Loucy (cell line): ENCODE results near the gene AJAP1.

Source experiments
- H2AFZ ChIP-seq: fragments of 200-600 bp; sonication (generic); 2 replicates; pipeline ENCODE4 v1.6.0; 2016; ENCODE audit warnings: antibody characterized with exemption, mild to moderate bottlenecking, low read length, moderate library complexity
- H3F3A ChIP-seq: fragments of 200-600 bp; 2 replicates; pipeline ENCODE4 v1.6.0; 2016; ENCODE audit warnings: antibody characterized with exemption, low read depth, mild to moderate bottlenecking
- H3K27me3 ChIP-seq: fragments of 200-600 bp; sonication (generic); 2 replicates; pipeline ENCODE4 v1.6.1; 2014; ENCODE audit warnings: low read length, mild to moderate bottlenecking; ENCODE audit not compliant: insufficient read depth, poor library complexity, severe bottlenecking
- H3K36me3 ChIP-seq: fragments of 200-600 bp; sonication (generic); 2 replicates; pipeline ENCODE4 v1.6.1; 2016; ENCODE audit warnings: low read length; ENCODE audit not compliant: insufficient read depth
- H3K4me1 ChIP-seq: fragments of 200-600 bp; sonication (generic); 2 replicates; pipeline ENCODE4 v1.5.1; 2014; ENCODE audit warnings: low read length, mild to moderate bottlenecking; ENCODE audit not compliant: insufficient read depth, poor library complexity, severe bottlenecking
- H3K4me2 ChIP-seq: fragments of 200-600 bp; sonication (generic); 2 replicates; pipeline ENCODE4 v1.6.0; 2014; ENCODE audit warnings: antibody characterized with exemption, low read length, low read depth, mild to moderate bottlenecking; ENCODE audit not compliant: poor library complexity, severe bottlenecking
- H3K4me3 ChIP-seq: fragments of 200-600 bp; sonication (generic); 2 replicates; pipeline ENCODE4 v1.5.1; 2014; ENCODE audit warnings: low read length, mild to moderate bottlenecking, mixed read lengths; ENCODE audit not compliant: poor library complexity, severe bottlenecking
- H3K79me2 ChIP-seq: fragments of 200-600 bp; sonication (generic); 2 replicates; pipeline ENCODE4 v1.6.1; 2014; ENCODE audit warnings: low read length; ENCODE audit not compliant: insufficient read depth
- H3K9ac ChIP-seq: fragments of 200-600 bp; sonication (generic); 2 replicates; pipeline ENCODE4 v1.6.0; 2014; ENCODE audit warnings: mild to moderate bottlenecking, low read depth, low read length, moderate library complexity; ENCODE audit not compliant: poor library complexity, severe bottlenecking
- H3K9me2 ChIP-seq: fragments of 200-600 bp; sonication (generic); replicated peaks from 2 replicates; pipeline ENCODE4 v1.6.1; 2016; ENCODE audit warnings: low read depth, low read length, mixed read lengths
- H3K9me3 ChIP-seq: fragments of 200-600 bp; sonication (generic); 2 replicates; pipeline ENCODE4 v1.6.1; 2014; ENCODE audit warnings: mild to moderate bottlenecking, antibody characterized with exemption, low read length, low read depth; ENCODE audit not compliant: insufficient read depth
- H4K20me1 ChIP-seq: fragments of 200-600 bp; sonication (generic); 2 replicates; pipeline ENCODE4 v1.6.0; 2014; ENCODE audit warnings: antibody characterized with exemption, low read length, mild to moderate bottlenecking; ENCODE audit not compliant: insufficient read depth, poor library complexity, severe bottlenecking
- CTCF ChIP-seq: fragments of 200-600 bp; sonication (generic); conservative IDR thresholded peaks from 2 replicates; pipeline ENCODE4 v1.5.1; 2014; ENCODE audit warnings: mild to moderate bottlenecking, antibody characterized with exemption, low read length
- EZH2phosphoT487 ChIP-seq: fragments of 200-600 bp; IDR thresholded peaks from 2 replicates; pipeline ENCODE4 v1.6.1; 2018; ENCODE audit warnings: antibody characterized with exemption, mild to moderate bottlenecking, moderate library complexity, borderline replicate concordance

The AJAP1 gene

GRCh38 chr1:4730078-4730477 lies 75.7 kb downstream of the AJAP1 start:
- no peaks in the 10 kb centered on the region for H3K36me3 ChIP-seq
- H3K9me2 ChIP-seq: no peaks in the 10 kb centered on the region
- no peak overlapping the region for H2AFZ ChIP-seq
- H3K4me3 ChIP-seq: no peak overlapping the region
- H3K4me1 ChIP-seq: no peaks in the 10 kb centered on the region
- H3K9me3 ChIP-seq: peaks cover 21% of the 10 kb centered on the region; the same call in 1 of the 2 replicates
- H3F3A ChIP-seq: no peaks in the 10 kb centered on the region
- no peak for TF ChIP-seq CTCF
- TF ChIP-seq EZH2phosphoT487: no peak
- no peak overlapping the region for H3K9ac ChIP-seq
- H3K4me2 ChIP-seq: no peak overlapping the region
- H4K20me1 ChIP-seq: no peaks in the 10 kb centered on the region
- no peaks in the 10 kb centered on the region for H3K79me2 ChIP-seq
- no peaks in the 10 kb centered on the region for H3K27me3 ChIP-seq

GRCh38 chr1:4733446-4734177 lies 79.2 kb downstream of the AJAP1 start:
- Histone ChIP-seq H3K4me1 (no peaks in the 10 kb centered on the region), H3K9me3 (peaks cover 23% of the 10 kb centered on the region; the same call in 1 of the 2 replicates), H4K20me1 (no peaks in the 10 kb centered on the region), H3K27me3 (no peaks in the 10 kb centered on the region), H3F3A (no peaks in the 10 kb centered on the region), H3K4me2 (no peak overlapping the region), H3K4me3 (no peak overlapping the region), H2AFZ (no peak overlapping the region), H3K9me2 (no peaks in the 10 kb centered on the region), H3K79me2 (no peaks in the 10 kb centered on the region), H3K36me3 (no peaks in the 10 kb centered on the region), H3K9ac (no peak overlapping the region)
- no peak for TF ChIP-seq CTCF
- TF ChIP-seq EZH2phosphoT487: no peak

- no peaks in the 10 kb centered on the region for H3K27me3 ChIP-seq
- H3K4me2 ChIP-seq: no peak overlapping the region
- H3K4me3 ChIP-seq: no peak overlapping the region
- no peak overlapping the region for H2AFZ ChIP-seq
- no peaks in the 10 kb centered on the region for H3K9me2 ChIP-seq
- H4K20me1 ChIP-seq: no peaks in the 10 kb centered on the region
- H3K36me3 ChIP-seq: no peaks in the 10 kb centered on the region
- no peaks in the 10 kb centered on the region for H3K79me2 ChIP-seq
- H3F3A ChIP-seq: no peaks in the 10 kb centered on the region
- no peaks in the 10 kb centered on the region for H3K4me1 ChIP-seq
- TF ChIP-seq EZH2phosphoT487 (no peak), CTCF (no peak)
- no peak overlapping the region for H3K9ac ChIP-seq
- H3K9me3 ChIP-seq: peaks cover 23% of the 10 kb centered on the region; the same call in 1 of the 2 replicates
Observed at GRCh38 chr1:4734219-4734618, 79.8 kb downstream of the AJAP1 start.
